ENCODE results near the gene RPH3AL.

DNA sequence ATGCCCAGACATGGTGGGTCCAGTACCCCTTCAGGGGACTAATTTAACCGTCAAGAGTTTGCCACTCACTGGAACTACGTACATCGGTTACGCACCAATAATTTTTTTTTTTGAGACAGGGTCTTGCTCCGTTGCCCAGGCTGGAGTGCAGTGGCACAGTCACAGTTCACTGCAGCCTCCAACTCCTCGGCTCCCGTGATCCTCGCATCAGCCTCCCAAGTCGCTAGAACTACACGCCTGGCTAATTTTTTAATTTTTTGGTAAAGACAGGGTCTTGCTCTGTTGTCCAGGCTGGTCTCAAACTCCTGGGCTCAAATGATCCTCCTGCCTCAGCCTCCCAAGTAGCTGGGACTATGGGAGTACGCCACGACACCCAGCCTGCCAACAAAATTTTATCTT is 15.6 kb downstream of the RPH3AL start:
- TF ChIP-seq RAD21 (IDR thresholded peaks at IDR 0.05; ENCODE audit: low read depth) (no peak), EP300 (IDR thresholded peaks at IDR 0.05; ENCODE audit: borderline replicate concordance) (no peak), TAF1 (IDR thresholded peaks at IDR 0.05; ENCODE audit: low read depth) (no peak), TCF12 (IDR thresholded peaks at IDR 0.05; ENCODE audit: low read depth) (no peak), EGR1 (IDR thresholded peaks at IDR 0.05) (no peak), YY1 (IDR thresholded peaks at IDR 0.05; ENCODE audit: low read depth) (no peak), CEBPB (IDR thresholded peaks at IDR 0.05) (no peak), NFIC (IDR thresholded peaks at IDR 0.05) (no peak)
- TF ChIP-seq, protein P1, sequence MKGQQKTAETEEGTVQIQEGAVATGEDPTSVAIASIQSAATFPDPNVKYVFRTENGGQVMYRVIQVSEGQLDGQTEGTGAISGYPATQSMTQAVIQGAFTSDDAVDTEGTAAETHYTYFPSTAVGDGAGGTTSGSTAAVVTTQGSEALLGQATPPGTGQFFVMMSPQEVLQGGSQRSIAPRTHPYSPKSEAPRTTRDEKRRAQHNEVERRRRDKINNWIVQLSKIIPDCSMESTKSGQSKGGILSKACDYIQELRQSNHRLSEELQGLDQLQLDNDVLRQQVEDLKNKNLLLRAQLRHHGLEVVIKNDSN (IDR thresholded peaks at IDR 0.05) = no peak
- TF ChIP-seq, protein P2, sequence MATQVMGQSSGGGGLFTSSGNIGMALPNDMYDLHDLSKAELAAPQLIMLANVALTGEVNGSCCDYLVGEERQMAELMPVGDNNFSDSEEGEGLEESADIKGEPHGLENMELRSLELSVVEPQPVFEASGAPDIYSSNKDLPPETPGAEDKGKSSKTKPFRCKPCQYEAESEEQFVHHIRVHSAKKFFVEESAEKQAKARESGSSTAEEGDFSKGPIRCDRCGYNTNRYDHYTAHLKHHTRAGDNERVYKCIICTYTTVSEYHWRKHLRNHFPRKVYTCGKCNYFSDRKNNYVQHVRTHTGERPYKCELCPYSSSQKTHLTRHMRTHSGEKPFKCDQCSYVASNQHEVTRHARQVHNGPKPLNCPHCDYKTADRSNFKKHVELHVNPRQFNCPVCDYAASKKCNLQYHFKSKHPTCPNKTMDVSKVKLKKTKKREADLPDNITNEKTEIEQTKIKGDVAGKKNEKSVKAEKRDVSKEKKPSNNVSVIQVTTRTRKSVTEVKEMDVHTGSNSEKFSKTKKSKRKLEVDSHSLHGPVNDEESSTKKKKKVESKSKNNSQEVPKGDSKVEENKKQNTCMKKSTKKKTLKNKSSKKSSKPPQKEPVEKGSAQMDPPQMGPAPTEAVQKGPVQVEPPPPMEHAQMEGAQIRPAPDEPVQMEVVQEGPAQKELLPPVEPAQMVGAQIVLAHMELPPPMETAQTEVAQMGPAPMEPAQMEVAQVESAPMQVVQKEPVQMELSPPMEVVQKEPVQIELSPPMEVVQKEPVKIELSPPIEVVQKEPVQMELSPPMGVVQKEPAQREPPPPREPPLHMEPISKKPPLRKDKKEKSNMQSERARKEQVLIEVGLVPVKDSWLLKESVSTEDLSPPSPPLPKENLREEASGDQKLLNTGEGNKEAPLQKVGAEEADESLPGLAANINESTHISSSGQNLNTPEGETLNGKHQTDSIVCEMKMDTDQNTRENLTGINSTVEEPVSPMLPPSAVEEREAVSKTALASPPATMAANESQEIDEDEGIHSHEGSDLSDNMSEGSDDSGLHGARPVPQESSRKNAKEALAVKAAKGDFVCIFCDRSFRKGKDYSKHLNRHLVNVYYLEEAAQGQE (IDR thresholded peaks at IDR 0.05; ENCODE audit: low read depth) = no peak
- TF ChIP-seq, protein P3, sequence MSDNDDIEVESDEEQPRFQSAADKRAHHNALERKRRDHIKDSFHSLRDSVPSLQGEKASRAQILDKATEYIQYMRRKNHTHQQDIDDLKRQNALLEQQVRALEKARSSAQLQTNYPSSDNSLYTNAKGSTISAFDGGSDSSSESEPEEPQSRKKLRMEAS (IDR thresholded peaks at IDR 0.05) = no peak

Data from Ishikawa (cell line).